ENCODE results near the gene RBM38. TPM values are rescaled to one million over a fixed set of nuclear protein-coding genes. Genes with fewer than 3 reads are reported as not detected.

The RBM38 gene
- total and polyA plus RNA-seq, 2 of the 13 experiments (the other 11 are each of a cell fraction or from before 2014, with no cell fraction given): 24.2 to 34.2 TPM

DNA sequence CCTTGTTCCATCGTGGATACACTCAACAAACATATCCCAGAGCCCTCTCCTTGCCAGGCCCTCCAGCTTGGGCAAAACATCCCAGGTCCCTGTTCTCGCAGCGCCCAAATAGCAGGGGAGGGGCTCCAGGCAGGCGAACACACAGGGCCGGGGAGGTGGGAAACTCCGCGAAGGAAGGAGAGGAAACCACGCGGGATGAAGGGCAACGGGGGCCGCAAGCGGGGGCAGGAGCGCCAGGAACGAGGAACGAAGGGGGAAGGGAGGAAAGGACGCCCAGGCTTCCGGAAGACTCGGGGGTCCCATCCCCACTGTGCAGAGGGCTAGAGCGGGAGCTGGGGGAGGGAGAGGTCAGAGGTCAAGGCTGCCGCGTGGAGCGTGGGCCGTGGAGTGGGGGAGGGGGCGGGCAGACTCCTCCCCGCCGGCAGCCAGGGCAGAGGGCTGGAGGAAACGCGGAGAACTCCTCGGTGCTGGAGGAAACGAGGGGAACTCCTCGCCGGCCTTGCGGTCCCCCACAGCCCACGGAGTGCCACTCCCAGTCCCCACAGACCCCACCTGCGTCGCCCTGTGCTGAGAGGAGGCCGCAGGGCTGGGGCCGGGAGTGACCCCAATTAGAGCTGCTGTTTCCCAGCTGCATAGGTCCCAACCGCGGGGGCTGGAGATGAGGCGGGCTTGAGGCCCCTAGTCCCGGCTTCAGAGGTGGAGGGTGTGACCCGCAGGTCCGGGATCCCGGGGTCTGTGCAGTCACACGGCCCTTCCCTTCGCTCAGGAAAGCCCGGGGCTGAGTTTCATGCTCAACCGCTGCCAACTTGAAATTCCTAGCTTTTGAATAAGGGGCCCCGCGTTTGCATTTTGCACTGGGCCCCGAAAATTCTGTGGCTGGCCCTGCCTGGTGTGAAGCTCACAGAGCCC, 1.2 kb upstream of the RBM38 start (continued):
- TF ChIP-seq KIAA2018 (CRISPR knock-in tag; IDR thresholded peaks at IDR 0.05; ENCODE audit: borderline replicate concordance): no peak
- peak; percentile 37; the same call in 1 of the 2 replicates for TF ChIP-seq MAX (IDR thresholded peaks at IDR 0.05)
- TF ChIP-seq PRDM15 (CRISPR knock-in tag; IDR thresholded peaks at IDR 0.05): no peak
- no peak for TF ChIP-seq ZNF264 (CRISPR knock-in tag; IDR thresholded peaks at IDR 0.05)
- no peak for TF ChIP-seq PHB2 (IDR thresholded peaks at IDR 0.05; ENCODE audit: partially characterized antibody)
- TF ChIP-seq ZNF17 (CRISPR knock-in tag; IDR thresholded peaks at IDR 0.05): no peak
- no peak for TF ChIP-seq RCOR2 (CRISPR knock-in tag; IDR thresholded peaks at IDR 0.05)
- no peak for TF ChIP-seq ZSCAN31 (CRISPR knock-in tag; IDR thresholded peaks at IDR 0.05; ENCODE audit: low read depth)
- no peak for TF ChIP-seq ZNF792 (CRISPR knock-in tag; IDR thresholded peaks at IDR 0.05)
- no peak for TF ChIP-seq ZFP1 (CRISPR knock-in tag; IDR thresholded peaks at IDR 0.05)
- TF ChIP-seq ZNF629 (CRISPR knock-in tag; conservative IDR thresholded peaks at IDR 0.05): no peak
- no peak for TF ChIP-seq CCAR2 (optimal IDR thresholded peaks at IDR 0.05; ENCODE audit: low read depth, low read length)
- TF ChIP-seq RBAK (CRISPR knock-in tag; IDR thresholded peaks at IDR 0.05): no peak
- TF ChIP-seq SRSF9 (IDR thresholded peaks at IDR 0.05; ENCODE audit: borderline replicate concordance, insufficient read depth, low read depth, low read length, poor library complexity, severe bottlenecking): no peak
- no peak for TF ChIP-seq ZNF546 (CRISPR knock-in tag; conservative IDR thresholded peaks at IDR 0.05)
- no peak for TF ChIP-seq CBFB (CRISPR knock-in tag; IDR thresholded peaks at IDR 0.05)
- TF ChIP-seq ZFP36L1 (CRISPR knock-in tag; IDR thresholded peaks at IDR 0.05): no peak
- no peak for TF ChIP-seq CAMTA2 (CRISPR knock-in tag; IDR thresholded peaks at IDR 0.05; ENCODE audit: borderline replicate concordance)
